Esophagus (tissue), 2 donors: ENCODE results near the gene HSPBP1. TPM values are rescaled to one million over a fixed set of nuclear protein-coding genes. Genes with fewer than 3 reads are reported as not detected.

Source experiments
- H3K27ac ChIP-seq, 2 donors: one replicate each; pipeline ENCODE4 v1.5.1; 2013; ENCODE audit warnings: low read depth in 2 of 2, mild to moderate bottlenecking in 2 of 2, inconsistent platforms in 1 of 2, low read length in 1 of 2, moderate library complexity in 1 of 2
- H3K27me3 ChIP-seq, 2 donors: one replicate each; pipeline ENCODE4 v1.6.1; 2013; ENCODE audit warnings: low read length in 2 of 2, control low read depth in 1 of 2, mild to moderate bottlenecking in 1 of 2; ENCODE audit not compliant: insufficient read depth in 2 of 2, control insufficient read depth in 1 of 2
- H3K36me3 ChIP-seq, 2 donors: one replicate each; pipeline ENCODE4 v1.6.1; 2013; ENCODE audit warnings: low read length in 1 of 2; ENCODE audit not compliant: control insufficient read depth in 2 of 2, insufficient read depth in 2 of 2
- H3K4me1 ChIP-seq, 2 donors: one replicate each; pipeline ENCODE4 v1.6.1; 2013; ENCODE audit warnings: low read length in 1 of 2; ENCODE audit not compliant: control insufficient read depth in 2 of 2, insufficient read depth in 2 of 2
- H3K4me3 ChIP-seq, 2 donors: one replicate each; pipeline ENCODE4 v1.5.1; 2013; ENCODE audit warnings: low read length in 2 of 2, mild to moderate bottlenecking in 2 of 2, low read depth in 1 of 2, moderate library complexity in 1 of 2
- H3K9me3 ChIP-seq, 2 donors: one replicate each; pipeline ENCODE4 v1.6.1; 2013; ENCODE audit warnings: mild to moderate bottlenecking in 2 of 2, low read depth in 1 of 2, low read length in 1 of 2, moderate library complexity in 1 of 2; ENCODE audit not compliant: control insufficient read depth in 2 of 2, insufficient read depth in 1 of 2
- WGBS, 2 donors: extraction: QIAGEN DNeasy Blood & Tissue Kit; methylation state at CpG; one replicate each; pipeline ENCODE4 v1.1.7; 2013; 5-methylcytosine and 5-hydroxymethylcytosine counted together
- polyA plus RNA-seq, 2 donors: library from polyadenylated mRNA; stranded (reverse); fragments of 200-250 nt; gene quantifications; one replicate each; pipeline ENCODE4 v1.2.3, GENCODE V29; 2013
- donor health status: healthy with polysubstance abuse.
- donor health status: Bipolar disorder and iron deficiency.

The HSPBP1 gene
- polyA plus RNA-seq, 2 donors, result 30.9 to 44.9 TPM

DNA sequence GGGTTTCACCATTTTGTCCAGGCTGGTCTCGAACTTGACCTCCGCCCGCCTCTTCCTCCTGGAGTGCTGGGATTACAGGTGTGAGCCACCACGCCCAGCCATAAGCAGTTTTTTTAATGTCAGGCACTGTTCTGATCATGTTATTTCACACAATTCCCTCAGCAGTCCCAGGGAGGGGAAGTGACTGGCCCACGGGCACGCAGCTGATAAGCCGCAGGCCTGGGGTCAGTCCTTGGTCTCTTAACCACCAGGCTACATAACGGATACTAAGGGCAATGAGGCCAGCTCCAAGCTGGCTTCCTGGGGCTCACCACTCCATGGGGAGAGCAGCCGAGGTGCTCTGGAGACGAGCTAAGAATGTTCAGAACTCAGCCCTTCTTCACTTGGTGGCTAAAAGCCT, 17.4 kb upstream of the HSPBP1 start:
- no peak overlapping the region for H3K27ac ChIP-seq
- H3K4me1 ChIP-seq, result peaks cover 0 to 4% of the 10 kb centered on the region in 2 donors
- no peaks in the 10 kb centered on the region for H3K36me3 ChIP-seq
- no peaks in the 10 kb centered on the region for H3K9me3 ChIP-seq
- WGBS, 2 donors, result 87 to 90% methylated on average over 10 of the region's 10 CpGs
- H3K27me3 ChIP-seq, result no peaks in the 10 kb centered on the region
- no peak overlapping the region for H3K4me3 ChIP-seq

DNA sequence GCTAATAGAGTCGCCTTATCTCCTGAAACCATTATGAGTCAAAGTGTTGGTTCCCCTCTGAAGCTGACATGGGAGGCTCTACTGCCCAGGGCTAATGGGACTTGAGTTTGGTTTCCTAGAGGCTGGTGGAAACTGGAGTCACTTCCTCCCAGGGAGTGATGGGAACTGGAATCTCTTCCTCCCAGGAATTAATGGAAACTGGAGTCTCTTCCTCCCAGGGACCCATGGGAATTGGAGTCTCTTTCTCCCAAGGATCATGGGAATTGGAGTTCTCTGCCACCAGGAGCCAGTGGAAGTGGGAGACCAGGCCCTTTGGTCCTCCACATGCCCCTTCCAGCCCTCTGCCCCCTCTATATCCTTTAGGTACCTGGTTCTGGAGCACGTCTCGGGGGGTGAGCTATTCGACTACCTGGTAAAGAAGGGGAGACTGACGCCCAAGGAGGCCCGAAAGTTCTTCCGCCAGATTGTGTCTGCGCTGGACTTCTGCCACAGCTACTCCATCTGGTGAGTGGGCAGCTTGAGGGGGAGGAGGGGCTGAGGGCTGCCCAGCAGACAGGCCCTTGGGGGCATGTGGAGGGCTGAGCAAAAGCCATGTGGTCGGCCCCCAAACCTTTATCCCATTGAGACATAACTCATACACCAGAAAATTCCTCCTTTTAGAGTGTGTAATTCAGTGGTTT, 9.3 kb upstream of the HSPBP1 start:
- no peaks in the 10 kb centered on the region for H3K4me1 ChIP-seq

DNA sequence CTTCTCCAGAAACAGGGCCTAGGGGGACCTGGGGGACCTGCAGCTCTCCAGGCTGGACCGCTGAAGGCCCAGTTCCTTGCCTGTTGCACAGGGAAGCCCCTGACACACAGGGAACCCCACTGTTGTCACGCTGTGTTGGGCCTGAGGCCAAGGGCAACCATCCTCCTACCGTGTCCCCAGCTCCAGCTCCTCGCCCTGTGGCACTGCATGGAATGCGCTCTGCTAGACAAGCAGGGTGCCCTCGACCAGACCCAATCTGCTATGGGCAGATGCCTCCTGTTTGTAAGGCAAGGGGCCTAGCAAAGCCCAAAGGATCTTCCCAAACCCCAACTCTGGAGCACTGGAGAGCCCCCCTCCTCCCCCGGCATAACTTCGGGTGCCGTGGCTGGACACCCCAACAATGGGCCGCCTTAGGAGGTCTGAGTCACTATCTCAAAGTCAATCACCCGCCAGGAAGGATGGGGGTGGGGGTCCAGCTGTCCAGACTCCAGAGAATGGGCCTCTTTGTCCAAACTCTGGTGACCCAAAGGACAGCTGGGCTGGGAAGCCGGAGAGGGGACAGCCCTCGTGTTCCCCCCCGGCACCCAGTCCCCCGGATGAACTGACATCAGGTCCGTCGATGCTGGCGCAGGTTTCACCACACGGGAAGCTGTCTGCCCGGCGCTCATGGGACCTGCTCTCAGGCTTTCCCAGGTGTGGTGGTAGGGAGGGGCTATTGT, 7.6 kb upstream of the HSPBP1 start:
- Histone ChIP-seq H3K27ac (no peak overlapping the region), H3K27me3 (no peaks in the 10 kb centered on the region), H3K4me3 (no peak overlapping the region), H3K9me3 (no peaks in the 10 kb centered on the region), H3K36me3 (no peaks in the 10 kb centered on the region), H3K4me1 (no peaks in the 10 kb centered on the region)
- 86 to 87% methylated on average over 21 of the region's 21 CpGs for WGBS, 2 donors

More for the DNA sequence above, 9.3 kb upstream of the HSPBP1 start:
- no peak overlapping the region for H3K27ac ChIP-seq
- no peaks in the 10 kb centered on the region for H3K27me3 ChIP-seq
- WGBS, 2 donors, result 94 to 96% methylated on average over 9 of the region's 9 CpGs
- no peaks in the 10 kb centered on the region for H3K9me3 ChIP-seq
- no peaks in the 10 kb centered on the region for H3K36me3 ChIP-seq
- no peak overlapping the region for H3K4me3 ChIP-seq

DNA sequence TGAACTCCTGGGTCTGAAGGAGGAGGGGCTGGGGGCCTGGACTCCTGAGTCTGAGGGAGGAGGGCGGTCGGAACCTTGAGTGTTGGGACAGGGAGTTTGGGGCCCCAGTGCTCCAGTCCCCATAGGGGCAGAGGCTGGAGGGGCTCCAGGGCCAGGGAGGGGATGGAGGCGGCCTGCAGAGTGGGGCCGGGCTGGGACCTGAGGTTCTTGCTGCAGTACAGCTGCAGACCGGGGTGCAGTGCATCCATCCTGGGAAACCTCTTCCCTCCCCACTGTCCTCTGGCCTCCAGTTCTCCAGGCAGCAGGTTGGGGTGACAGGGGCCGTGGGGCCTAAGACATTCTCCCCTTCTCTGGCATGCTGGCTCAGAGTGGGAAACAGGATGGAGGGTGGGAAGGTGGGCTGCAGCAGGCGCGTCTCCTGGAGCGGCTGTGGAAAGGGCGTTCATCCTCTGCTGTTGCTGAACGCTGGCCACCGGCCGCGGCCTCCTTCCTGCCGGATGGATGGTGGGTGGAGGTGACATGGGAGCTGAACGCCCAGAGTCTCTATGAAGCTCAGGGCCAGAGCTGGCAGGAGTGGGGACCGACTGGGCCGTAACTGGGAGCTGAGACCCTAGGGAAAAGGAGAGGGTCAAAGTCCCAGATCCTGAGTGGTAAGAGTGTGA, 5.5 kb upstream of the HSPBP1 start:
- WGBS, 2 donors, result 52 to 54% methylated on average over 17 to 18 of the region's 18 CpGs
- no peaks in the 10 kb centered on the region for H3K36me3 ChIP-seq
- no peaks in the 10 kb centered on the region for H3K9me3 ChIP-seq
- no peak overlapping the region for H3K27ac ChIP-seq
- peaks cover 0 to 2% of the 10 kb centered on the region in 2 donors for H3K4me1 ChIP-seq
- H3K4me3 ChIP-seq, result no peak overlapping the region
- H3K27me3 ChIP-seq, result no peaks in the 10 kb centered on the region

DNA sequence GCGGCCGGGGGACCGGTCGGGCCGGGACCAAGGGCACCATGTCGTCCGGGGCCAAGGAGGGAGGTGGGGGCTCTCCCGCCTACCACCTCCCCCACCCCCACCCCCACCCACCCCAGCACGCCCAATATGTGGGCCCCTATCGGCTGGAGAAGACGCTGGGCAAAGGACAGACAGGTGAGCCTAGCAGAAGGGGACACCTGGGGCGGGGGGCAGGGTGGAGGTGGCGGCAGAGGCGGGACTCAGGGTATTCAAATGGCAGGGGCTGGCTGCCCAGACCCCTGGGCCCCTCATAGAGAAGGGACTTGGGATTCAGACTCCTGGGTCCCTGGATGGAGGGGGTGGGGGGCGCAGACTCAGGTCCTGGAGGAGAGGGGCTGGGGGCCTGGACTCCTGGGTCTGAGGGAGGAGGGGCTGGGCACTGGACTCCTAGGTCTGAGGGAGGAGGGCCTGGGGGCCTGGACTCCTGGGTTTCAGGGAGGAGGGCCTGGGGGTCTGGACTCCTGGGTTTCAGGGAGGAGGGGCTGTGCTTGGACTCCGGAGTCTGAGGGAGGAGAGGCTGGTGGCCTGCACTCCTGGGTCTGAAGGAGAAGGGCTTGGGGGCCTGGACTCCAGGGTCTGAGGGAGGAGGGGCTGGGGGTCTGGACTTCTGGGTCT, 4.6 kb upstream of the HSPBP1 start:
- Histone ChIP-seq H3K9me3 (no peaks in the 10 kb centered on the region), H3K36me3 (no peaks in the 10 kb centered on the region), H3K27me3 (no peaks in the 10 kb centered on the region), H3K27ac (peak overlapping the region; percentile 8 to 35), H3K4me1 (peaks cover 0 to 3% of the 10 kb centered on the region in 2 donors), H3K4me3 (peak overlapping the region in 1 of 2 donors; percentile 38)
- 20 to 53% methylated on average over 5 to 16 of the region's 16 CpGs for WGBS, 2 donors

DNA sequence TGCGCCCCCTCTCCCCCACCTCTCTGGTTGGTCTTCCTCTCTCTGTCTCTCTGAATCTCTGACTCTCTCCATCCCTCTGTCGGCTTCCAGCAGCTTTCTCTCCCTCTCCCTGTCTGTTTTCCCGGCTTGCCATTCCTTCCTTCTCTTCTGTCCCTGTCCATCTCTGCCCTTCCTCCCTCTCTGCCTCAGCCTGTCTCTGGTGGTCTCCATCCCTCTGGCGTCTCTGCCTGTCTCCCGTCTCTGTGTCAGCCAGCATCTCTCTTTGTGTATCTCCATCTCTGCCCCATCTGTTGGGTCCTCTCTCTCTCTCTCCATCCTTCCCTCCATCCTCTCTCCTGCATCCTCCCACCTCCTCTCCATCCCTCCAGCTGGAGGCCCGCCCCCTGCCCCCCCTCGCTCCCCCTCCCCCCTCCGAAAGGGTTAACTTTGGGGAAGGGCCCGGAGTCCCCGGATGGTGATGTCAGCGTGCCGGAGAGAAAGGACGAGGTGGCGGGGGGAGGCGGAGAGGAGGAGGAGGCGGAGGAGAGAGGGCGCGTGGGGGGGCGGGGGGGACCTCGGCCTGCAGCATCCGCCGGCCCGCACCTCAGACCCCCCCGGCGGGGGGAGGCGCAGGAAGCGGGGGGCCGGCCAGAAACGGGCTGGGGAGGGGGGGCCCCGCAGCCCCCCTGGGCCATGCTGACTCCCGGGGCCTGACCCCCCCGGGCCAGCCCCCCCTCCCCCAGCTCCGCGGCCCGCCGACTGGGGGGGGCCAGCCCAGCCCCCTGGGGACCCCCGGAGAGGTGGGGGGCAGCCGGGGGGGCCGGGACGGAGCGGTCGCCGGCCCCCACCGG, 3.9 kb upstream of the HSPBP1 start, which contains the start of gene BRSK1:
TSS of gene BRSK1 (plus strand) at position 450 of the 830 bp plus-strand sequence. CDS start 446 bp downstream, outside the sequence.
- Histone ChIP-seq H3K36me3 (no peaks in the 10 kb centered on the region), H3K27me3 (no peaks in the 10 kb centered on the region), H3K4me3 (peak within 1 kb of the TSS in 1 of 2 donors; percentile 38), H3K4me1 (peaks cover 0 to 8% of the 10 kb centered on the region in 2 donors), H3K9me3 (no peaks in the 10 kb centered on the region), H3K27ac (peak within 1 kb of the TSS; percentile 8 to 35)
- 5 to 21% methylated on average over 9 to 43 of the region's 44 CpGs for WGBS, 2 donors

DNA sequence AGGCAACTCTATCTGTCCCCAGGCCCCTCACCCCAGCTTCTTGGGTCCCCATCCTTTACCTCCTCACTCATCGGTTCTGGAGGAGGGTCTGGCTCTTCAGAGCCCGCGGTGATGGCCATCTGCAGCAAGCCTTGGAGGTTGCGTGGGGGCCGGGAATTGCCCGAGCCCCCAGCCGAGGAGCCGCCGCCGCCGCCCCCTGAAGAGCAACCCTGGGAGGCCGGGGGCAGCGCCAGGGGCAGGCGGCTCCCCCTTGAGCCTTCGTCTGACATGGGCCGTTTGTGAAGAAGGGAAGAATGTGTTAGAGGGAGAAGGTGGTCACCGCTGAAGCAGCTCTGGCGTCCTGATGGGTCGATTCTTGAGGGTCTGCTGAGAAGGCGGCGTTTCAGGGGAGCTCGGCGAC, 570 bp downstream of the HSPBP1 start:
- H3K4me1 ChIP-seq, result peaks cover 0 to 8% of the 10 kb centered on the region in 2 donors
- H3K4me3 ChIP-seq, result peak overlapping the region; percentile 73 to 90
- no peaks in the 10 kb centered on the region for H3K27me3 ChIP-seq
- peaks cover 0 to 12% of the 10 kb centered on the region in 2 donors for H3K36me3 ChIP-seq
- 7 to 8% methylated on average over 21 to 23 of the region's 23 CpGs for WGBS, 2 donors
- H3K9me3 ChIP-seq, result no peaks in the 10 kb centered on the region
- peak overlapping the region in 1 of 2 donors; percentile 92 for H3K27ac ChIP-seq

DNA sequence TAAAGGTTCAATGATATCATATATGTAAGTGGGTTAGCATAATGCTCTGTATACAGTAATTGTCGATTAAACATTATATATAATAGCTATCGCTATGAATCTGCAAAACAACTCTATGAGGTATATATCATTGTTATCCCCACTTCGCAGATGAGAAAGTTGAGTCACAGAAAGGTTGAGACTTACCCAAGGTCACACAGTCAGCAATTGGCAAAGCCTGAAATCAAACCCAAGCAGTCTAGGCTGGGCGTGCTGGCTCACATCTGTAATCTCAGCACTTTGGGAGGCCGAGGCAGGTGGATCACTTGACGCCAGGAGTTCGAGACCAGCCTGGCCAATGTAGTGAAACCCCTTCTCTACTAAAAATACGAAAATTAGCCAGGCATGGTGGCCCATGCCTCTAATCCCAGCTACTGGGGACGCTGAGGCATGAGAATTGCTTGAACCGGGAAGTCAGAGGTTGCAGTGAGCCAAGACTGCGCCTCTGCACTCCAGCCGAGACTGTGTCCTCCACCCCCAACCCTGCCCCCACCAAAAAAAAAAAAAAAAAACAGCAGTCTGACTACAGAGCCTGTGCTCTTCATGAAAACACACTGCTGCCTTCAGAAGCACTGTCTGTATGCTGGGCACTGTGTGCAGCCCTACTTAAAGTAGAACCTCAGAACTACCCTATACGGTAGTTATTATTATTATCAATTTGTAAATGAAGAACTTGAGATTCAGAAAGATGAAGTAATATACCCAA, 1.3 kb downstream of the HSPBP1 start:
- H3K9me3 ChIP-seq, result no peaks in the 10 kb centered on the region
- H3K4me3 ChIP-seq, result peak overlapping the region in 1 of 2 donors; percentile 90
- no peak overlapping the region for H3K27ac ChIP-seq
- WGBS, 2 donors, result 87 to 89% methylated on average over 13 of the region's 13 CpGs
- peaks cover 0 to 17% of the 10 kb centered on the region in 2 donors for H3K36me3 ChIP-seq
- no peaks in the 10 kb centered on the region for H3K27me3 ChIP-seq
- peaks cover 0 to 8% of the 10 kb centered on the region in 2 donors for H3K4me1 ChIP-seq
